GM21515 (cell line): ENCODE data around the gene CADPS2.
"Not testable (repeated sequence)": the region's sequence is repeated elsewhere in the genome, so short reads cannot be mapped to it uniquely, and the experiment has no call there.

Experiments
- ATAC-seq: cut with Tn5 transposase; IDR thresholded peaks from one replicate; pipeline ENCODE4 v1.9.1; 2021; ENCODE audit not compliant: unreplicated experiment

CADPS2 gene

DNA sequence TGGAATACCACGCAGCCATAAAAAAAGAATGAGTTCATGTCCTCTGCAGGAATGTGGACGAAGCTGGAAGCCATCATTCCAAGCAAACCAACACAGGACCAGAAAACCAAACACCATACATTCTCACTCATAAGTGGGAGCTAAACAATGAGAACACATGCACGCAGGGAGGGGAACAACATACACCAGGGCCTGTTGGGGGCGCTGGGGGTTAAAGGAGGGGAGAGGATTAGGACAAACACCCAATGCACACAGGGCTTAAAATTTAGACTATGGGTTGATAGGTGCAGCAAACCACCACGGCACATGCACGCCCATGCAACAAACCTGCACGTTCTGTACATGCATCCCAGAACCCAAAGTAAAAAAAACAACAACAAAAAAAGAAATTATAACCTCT is 210.6 kb downstream of the CADPS2 start:
- ATAC-seq = no peak

DNA sequence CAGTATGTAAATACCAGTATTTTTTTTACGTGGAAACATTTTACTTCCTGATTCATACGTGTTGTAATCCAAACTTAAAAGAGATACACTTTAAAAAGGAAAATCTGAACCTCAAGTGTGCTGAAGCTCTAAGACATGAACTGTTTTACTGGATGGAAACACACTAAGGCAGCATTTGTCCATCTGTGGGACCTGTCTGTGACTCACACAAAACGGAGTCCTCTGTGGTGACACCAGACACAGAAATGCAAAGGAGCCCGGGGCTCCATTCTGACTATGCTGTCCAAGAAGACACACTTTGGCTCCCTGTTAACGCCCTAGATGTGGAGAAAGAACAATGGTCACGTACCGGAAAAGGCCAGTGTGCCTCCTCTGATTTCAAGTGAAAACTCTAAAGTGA is 211.2 kb downstream of the CADPS2 start:
- no peak for ATAC-seq

DNA sequence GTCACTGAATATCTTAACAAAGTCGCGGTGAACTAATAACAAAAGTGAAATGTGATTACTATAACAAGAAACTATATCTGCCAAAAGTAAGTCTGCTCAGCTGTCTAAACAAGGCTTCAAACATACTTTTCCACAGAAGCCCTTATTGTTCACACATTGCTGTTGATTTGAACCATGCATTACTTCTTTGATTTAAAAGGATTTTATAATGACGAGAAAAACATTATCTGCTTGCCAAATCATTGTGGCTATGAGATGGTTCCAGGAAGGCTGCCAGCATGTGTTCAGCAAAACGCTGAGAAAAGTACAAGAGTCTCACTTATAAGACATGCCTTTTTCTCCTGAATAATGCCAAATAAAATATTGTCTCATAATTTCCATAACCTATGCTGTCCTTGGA is 211.8 kb downstream of the CADPS2 start:
- ATAC-seq = no peak

DNA sequence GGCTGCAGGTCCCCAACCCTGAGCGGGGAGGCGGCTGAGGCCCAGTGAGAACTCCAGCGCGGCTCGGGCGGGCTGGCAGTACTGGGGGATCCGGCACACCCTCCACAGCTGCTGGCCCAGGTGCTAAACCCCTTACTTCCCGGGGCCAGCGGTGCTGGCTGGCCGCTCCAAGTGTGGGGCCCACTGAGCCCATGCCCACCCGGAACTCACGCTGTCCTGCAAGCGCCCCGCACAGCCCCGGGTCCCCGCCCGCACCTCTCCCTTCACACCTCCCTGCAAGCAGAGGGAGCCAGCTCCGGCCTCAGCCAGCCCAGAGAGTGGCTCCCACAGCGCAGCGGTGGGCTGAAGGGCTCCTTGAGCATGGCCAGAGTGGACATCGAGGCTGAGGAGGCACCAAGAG is 212.3 kb downstream of the CADPS2 start:
- ATAC-seq = no peak

DNA sequence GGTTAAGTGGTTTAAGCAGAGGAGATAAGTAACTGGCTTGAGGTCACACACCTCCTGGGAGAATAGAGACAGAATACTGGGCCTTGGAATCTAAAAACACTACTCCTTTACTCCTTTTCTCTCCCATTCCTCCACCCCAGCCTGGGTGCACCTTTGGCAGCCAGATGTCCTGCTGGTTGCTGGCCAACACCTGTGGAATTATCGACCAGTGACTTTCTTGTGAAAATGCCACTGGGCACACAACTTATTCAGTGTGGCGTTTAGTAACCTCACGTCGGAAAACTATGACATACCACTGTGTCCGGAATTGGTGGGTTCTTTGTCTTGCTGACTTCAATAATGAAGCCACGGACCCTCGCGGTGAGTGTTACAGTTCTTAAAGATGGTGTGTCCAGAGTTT is 213.7 kb downstream of the CADPS2 start:
- ATAC-seq = no peak

DNA sequence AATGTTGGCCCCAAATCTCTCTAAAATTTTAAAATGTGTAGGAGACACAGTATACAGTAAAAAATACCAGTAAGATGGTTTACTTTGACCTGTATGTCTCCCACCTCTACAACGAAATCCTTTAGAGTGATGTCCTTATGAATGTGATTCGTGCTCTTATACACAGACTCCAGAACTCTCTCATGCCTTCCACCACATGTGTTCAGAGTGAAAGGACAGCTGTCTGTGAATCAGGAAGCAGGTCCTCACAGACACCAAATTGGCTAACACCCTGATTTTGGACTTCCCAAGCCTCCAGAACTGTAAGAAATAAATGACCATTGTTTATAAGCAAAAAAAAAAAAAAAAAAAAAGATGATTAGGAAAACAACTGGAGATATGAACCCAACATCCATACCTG is 222.5 kb downstream of the CADPS2 start:
- no peak for ATAC-seq

DNA sequence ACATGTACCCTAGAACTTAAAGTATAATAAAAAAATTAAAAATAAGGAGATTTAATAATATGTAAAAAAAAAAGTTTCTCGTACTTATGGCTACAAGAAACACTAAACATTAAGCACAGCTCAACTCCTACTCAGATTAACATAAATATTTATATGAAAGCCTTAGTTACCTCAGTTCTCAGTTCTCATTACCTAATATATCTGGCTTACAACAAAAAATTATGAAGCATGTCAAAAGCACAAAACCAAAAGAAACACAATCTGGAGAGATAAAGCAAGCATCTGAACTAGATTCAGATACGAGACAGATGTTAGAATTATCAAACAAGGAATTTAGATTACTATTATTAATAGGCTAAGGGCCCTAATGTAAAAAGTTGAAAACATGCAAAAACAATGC is 227.4 kb downstream of the CADPS2 start:
- no peak for ATAC-seq

DNA sequence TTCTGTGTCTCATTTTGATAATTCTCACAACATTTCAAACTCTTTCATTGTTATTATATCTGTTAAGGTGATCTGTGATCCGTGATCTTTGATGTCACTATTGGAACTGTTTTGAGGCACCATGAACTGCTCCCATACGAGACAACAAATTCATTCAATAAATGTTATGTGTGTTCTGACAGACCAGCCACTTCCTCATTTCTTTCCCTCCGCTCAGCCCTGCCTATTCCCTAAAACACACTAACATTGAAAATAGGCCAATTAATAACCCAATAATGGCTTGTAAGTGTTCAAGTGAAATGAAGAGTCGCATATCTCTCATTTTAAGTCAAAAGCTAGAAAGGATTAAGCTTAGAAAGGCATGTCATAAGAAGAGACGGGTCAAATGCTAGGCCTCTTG is 232.6 kb downstream of the CADPS2 start:
- ATAC-seq = no peak

DNA sequence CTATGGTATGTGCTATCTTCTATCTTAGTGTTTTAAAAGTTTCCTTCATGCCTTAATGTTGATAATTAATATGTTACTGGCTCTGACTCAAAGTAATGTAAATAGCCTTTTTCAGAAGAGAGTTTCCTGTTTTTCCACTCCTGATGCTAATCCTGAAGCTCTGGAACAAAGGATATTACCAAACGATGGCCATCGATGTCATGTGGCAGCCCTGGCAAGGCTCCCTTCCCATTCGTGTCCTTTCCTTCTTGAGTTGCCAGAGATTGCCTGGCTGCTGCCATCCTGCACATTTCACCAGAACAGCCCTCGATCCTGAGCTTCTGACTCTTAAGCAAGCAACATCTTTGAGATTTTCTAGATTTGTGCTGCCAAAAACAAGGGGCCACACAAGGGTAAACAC is 233.4 kb downstream of the CADPS2 start:
- ATAC-seq = no peak

DNA sequence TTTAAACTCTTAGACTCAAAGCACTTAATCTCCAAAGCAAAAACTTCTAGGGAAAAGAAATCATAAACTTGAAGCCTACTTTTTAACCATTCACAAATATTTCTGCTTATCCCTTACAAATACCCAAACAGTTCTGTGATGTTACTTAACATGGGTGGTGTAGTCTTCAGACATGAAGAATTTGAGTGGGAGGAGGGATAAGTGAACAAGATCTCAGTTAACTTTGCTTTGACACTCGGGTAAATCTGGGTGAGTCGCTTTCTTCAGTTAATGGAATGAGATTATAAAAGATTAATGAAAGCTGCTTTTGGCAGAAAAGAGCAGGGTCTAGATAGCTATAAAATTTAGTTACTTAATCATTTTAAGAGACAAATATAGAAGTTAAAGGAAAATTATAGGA is 234.8 kb downstream of the CADPS2 start:
- no peak for ATAC-seq

DNA sequence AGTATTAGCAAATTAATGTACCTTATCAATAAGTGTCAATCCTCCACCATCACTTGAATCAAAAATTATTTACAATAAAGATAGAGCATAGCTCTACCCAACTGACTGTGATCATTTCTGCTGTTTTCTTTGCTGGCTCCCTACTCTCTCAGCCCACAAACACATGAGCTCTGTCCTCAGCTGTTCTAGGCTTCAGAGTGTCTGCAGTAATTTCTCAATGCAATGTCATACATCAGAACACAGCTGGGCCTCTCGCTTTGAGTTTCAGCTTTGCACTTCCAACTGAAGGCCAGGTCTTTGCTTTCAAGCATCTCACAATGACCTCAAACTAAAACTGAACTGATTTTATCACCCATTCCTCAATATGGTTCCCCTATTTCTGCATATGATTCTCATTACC is 243.0 kb downstream of the CADPS2 start:
- ATAC-seq = no peak

DNA sequence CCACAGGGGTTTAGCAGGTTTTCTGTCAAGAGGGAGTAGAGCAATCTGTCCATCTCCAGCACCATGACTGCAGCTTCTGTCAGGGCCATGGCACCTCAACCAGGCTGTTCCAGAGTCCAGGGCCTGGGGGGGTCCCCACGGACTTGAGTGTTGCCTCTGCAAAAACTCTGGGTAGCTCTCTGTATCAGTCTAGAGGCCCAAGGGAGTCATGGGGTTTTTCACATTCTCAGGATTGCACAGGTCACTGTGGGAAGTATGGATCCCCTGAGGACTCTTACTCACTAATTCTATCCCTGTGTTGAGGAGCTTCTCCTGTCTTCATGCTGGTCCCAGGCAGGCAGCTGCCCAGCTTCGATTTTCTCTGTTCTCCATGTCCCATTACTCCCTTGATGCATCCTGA is 247.8 kb downstream of the CADPS2 start:
- ATAC-seq = no peak

DNA sequence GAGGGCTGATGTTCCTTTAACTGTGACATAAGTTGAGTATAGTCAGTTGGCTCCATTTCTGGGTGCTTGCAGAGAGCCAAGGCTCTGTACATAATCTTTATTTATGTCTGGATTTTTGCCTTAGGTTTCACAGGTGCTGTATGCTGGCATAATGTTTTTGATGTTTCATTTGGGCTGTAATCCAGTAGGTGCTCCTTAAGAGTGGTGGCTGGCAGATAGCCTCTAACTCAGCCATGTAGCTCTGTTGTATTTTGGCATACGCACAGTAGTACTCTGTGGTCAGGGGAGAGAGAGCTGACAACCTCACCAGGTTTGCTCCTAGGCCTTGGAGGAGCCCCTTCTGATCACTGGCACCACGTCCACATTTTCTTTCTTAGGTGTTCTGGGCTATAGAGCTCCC is 248.5 kb downstream of the CADPS2 start:
- no peak for ATAC-seq

DNA sequence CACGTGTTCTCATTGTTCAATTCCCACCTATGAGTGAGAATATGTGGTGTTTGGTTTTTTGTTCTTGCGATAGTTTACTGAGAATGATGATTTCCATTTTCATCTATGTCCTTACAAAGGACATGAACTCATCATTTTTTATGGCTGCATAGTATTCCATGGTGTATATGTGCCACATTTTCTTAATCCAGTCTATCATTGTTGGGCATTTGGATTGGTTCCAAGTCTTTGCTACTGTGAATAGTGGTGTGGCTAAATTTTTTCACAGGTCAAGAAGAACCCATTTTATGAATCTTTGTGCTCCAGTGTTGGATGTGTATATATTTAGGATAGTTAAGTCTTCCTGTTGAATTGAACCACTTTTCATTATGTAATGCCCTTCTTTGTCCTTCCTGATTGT is 250.8 kb downstream of the CADPS2 start:
- ATAC-seq = not testable (repeated sequence)

DNA sequence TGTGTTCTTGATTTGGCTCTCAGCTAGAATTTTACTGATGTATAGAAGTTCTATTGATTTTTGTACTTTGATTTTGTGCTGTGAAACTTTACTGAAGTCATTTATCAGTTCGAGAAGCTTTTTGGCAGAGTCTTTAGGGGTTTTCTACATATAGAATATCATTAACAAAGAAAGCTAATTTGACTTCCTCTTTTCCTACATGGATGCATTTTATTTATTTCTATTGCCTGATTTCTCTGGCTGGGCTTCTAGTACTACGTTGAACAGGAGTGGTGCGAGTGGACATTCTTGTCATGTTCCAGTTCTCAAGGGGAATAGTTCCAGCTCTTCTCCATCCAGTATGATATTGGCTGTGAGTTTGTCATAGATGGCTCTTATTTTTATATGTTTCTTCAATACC is 252.8 kb downstream of the CADPS2 start:
- no peak for ATAC-seq

DNA sequence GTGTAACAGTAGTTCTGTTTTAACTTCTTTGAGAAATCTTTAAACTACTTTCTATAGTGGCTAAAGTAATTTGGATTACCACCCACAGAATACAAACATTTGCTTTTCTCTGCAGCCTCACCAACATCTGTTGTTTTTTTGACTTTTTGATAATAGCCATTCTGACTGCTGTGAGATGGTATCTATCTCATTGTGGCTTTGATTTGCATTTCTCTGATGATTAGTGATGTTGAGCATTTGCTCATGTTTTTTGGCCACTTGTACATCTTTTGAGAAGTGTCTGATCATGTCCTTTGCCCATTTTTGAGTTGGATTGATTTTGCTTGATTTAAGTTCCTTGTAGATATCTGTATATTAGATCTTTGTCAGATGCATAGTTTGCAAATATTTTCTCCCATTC is 254.0 kb downstream of the CADPS2 start:
- ATAC-seq = no peak

DNA sequence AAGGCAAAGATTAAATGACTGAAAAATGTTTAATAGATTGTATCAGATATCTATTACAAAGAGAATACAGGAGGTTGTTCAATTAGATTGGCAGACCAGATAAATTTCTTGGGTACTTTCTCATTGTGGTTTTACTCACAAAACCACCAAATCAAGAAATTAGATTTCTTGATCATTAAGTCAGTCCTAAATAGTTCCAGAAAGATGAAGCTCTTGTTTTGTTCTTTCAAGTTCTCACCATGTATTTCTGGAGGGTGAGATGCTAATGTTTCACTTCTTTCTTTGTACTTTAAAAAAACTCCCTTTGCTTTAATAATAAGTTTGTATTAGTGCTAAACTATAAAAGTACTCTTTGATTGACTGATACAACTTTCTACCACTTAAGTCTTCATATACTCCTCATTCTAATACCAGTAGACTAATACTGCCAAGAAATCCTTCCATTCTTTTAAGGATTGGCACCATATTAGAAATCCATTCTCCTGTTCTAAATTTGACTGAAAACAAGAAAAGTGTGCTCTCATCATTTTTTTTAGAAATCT is 256.8 kb downstream of the CADPS2 start:
- ATAC-seq = no peak

DNA sequence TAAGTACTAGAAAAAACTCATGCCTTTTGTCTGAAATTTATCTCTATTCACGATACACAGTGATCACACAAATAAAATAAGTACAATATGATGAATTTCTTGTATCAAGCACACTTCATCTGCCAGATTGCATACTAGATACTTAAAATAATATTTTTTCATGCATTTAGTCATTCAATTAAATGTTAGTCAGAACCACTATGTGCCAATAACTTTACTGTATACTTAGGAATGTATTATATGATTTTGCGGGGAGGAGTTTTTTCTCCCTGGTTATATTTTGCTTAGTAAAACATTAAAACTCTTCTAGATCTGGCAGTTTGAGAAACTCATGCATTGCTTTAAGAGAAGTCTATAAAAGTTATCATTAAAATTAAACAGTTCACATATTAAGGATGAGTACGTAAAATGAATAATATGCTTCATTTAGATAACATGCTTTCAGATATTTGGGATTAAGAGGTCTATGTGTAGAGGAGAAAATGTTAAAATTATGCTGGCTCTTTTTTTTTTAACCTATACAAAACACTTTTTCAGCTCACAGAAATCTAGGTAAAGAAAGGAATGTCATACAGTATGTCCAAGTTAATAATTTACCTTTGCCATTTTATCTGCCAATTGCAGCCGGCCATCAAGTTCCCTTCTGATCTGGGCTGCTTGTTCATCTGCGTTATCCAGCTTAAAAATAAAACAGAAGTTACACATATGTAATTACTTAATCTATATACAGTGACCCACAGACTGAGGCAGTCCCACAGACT is 257.4 kb downstream of the CADPS2 start:
- no peak for ATAC-seq

DNA sequence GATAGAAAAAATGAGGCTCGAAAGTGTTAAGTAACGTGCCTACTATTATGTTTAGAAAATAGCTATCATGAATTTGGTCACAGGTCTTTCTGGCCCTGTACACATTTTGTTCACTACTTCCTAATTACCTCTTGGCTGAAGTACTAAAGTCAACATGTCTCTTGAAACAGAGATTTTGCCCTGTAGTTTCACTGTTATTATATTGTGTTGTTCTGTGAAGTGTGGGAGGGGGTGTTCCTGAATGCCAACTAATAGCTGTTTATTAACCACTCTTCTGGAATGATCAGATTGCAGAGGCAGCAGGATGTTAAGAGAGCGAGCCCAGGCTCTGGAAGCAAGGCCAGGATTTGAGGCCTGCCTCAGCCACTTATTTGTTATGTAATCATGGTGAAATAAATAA is 259.5 kb downstream of the CADPS2 start:
- ATAC-seq = no peak

DNA sequence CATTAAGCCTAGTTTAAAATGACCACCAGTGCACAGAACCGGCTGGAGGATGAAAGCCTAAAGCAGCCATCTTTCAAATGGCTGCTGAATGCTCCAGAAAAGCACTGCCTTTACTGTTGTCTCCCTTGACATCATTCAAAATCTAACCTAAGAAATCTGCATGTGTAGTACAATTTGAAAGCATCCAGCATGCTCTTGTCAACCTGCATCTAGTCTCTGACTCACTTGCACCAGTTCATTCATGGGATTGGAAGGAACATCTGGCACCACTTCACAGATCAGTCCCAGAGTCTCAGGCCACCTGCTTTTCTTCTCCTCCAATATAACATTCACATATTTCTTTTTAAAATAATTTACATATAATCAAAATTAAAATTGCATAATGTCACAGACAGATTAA is 263.6 kb downstream of the CADPS2 start:
- ATAC-seq = no peak

DNA sequence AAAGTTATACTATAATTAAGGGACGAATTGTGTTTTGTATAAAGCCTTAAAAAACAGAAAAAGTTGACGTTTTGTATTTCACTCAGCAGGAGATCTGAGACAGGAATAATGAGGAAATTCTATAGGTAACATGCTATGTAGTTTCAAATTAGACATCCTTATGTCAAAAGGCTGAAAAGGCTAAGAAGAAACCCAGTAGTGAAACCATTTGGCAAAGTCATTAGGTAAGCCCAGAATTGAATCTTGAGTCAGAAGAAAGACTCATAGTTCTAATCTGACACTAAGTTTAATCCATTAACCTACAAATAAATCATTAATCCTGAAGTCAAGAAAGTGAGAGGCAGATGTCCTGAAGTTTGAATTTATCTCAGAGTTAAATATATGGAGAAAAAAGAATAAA is 266.6 kb downstream of the CADPS2 start:
- ATAC-seq = no peak

DNA sequence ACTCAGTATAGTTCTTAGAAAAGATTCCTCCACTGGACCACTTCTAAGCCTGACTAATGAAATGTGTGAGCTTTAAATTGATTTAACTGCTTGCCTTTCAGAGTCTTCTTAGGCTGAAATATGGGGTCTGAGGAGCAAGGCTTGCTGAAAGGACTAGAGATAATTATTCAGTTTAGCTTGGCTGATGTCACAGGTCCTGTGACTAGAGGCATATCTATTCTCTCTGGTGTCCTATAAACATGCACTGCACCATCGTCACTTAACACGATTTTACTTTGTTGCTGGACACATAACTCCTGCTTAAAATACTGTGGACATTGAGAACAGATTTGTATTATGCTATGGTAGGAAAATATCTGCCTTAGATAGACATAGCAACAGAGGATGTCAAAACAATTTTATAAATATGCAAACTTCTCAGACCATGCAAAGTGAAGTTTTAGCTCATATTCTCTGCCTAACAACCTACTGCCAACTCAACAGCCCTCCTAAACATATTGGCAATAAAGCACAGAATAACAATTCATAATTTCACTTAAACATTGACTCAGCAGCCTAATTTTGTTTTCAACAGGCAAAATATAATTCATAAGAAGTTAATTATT is 267.6 kb downstream of the CADPS2 start:
- no peak for ATAC-seq

DNA sequence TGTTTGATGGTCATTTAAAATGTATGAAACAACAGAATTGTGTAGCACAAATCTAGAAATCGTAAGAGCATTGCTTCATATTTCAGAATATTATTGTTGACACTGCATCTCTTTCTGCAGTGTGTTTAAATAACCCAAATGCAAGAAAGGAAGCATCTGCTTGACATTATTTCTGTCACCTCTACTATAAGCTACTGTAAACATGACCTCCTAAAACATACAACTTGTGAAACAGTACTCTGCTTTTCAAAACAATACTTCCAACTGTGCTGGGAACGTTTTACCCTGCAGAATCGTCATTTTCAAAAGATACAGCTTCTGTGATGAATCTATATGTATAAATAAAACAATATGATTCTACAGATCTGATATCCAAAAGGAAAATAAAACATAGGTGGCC is 269.3 kb downstream of the CADPS2 start:
- ATAC-seq = no peak
